Immature natural killer cell (primary cell): ENCODE results near the gene SLC46A2. TPM values are rescaled to one million over a fixed set of nuclear protein-coding genes. Genes with fewer than 3 reads are reported as not detected.

Experiments used
- DNase-seq, 3 donors: peaks; one replicate each; pipeline ENCODE4 v3.0.0; 2022; ENCODE audit warnings: mixed read lengths in 1 of 3
- H3K27ac Mint-ChIP-seq, 6 donors: one replicate each; pipeline ENCODE4 v1.8.0; 2020; ENCODE audit warnings: mixed read lengths in 6 of 6, mild to moderate bottlenecking in 5 of 6, inconsistent platforms in 4 of 6, moderate library complexity in 3 of 6
- H3K27me3 Mint-ChIP-seq, 3 donors: one replicate each; pipeline ENCODE4 v1.8.0; 2020 to 2021; ENCODE audit warnings: low read depth in 3 of 3, mild to moderate bottlenecking in 3 of 3, mixed read lengths in 3 of 3, moderate library complexity in 3 of 3, inconsistent platforms in 1 of 3
- H3K36me3 Mint-ChIP-seq, 3 donors: one replicate each; pipeline ENCODE4 v1.8.0; 2020; ENCODE audit warnings: mixed read lengths in 3 of 3, inconsistent platforms in 2 of 3, mild to moderate bottlenecking in 2 of 3
- H3K4me1 Mint-ChIP-seq, 2 donors: one replicate each; pipeline ENCODE4 v1.8.0; 2020; ENCODE audit warnings: inconsistent platforms in 2 of 2, mild to moderate bottlenecking in 2 of 2, mixed read lengths in 2 of 2, moderate library complexity in 1 of 2
- H3K4me3 Mint-ChIP-seq, 5 donors: one replicate each; pipeline ENCODE4 v1.8.0; 2020; ENCODE audit warnings: mild to moderate bottlenecking in 5 of 5, mixed read lengths in 5 of 5, inconsistent platforms in 3 of 5, moderate library complexity in 3 of 5
- H3K9me3 Mint-ChIP-seq, 6 donors: one replicate each; pipeline ENCODE4 v1.8.0; 2020; ENCODE audit warnings: mild to moderate bottlenecking in 6 of 6, mixed read lengths in 6 of 6, inconsistent platforms in 4 of 6, moderate library complexity in 3 of 6
- polyA plus RNA-seq, 3 donors: library from polyadenylated mRNA; unstranded; fragments of 300-500 nt; fragmentation: Illumina TruSeq; gene quantifications; one replicate each; pipeline ENCODE4 v1.2.3, GENCODE V29; 2021

SLC46A2 gene
- polyA plus RNA-seq, 3 donors from 2014 or later: 0.13 to 0.96 (median 0.16) TPM

- DNase-seq: no peak
- Mint-ChIP-seq H3K4me1 (peaks cover 17 to 18% of the 10 kb centered on the region in 2 donors), H3K36me3 (peaks cover 3 to 9% (median 4%) of the 10 kb centered on the region in 3 donors), H3K27me3 (peaks cover 0 to 3% (median 3%) of the 10 kb centered on the region in 3 donors), H3K4me3 (no peak overlapping the region), H3K9me3 (no peaks in the 10 kb centered on the region), H3K27ac (no peak overlapping the region)
These were observed 43.9 kb downstream of the SLC46A2 start for GRCh38 chr9:112846528-112847488.

- H3K4me1 Mint-ChIP-seq: peaks cover 17 to 18% of the 10 kb centered on the region in 2 donors
- peaks cover 3 to 6% (median 5%) of the 10 kb centered on the region in 3 donors for H3K36me3 Mint-ChIP-seq
- H3K27ac Mint-ChIP-seq: peak overlapping the region in 1 of 6 donors; percentile 19
- no peaks in the 10 kb centered on the region for H3K9me3 Mint-ChIP-seq
- peaks cover 0 to 3% (median 3%) of the 10 kb centered on the region in 3 donors for H3K27me3 Mint-ChIP-seq
- H3K4me3 Mint-ChIP-seq: peak overlapping the region in 3 of 5 donors; percentile 2 to 50 (median 41)
- DNase-seq: peak; percentile 56 to 64 (median 59)
These were observed 45.7 kb downstream of the SLC46A2 start for GRCh38 chr9:112844771-112845542.

GRCh38 chr9:112842555-112842954, 48.1 kb downstream of the SLC46A2 start:
- peaks cover 0 to 3% (median 3%) of the 10 kb centered on the region in 3 donors for H3K27me3 Mint-ChIP-seq
- no peak overlapping the region for H3K4me3 Mint-ChIP-seq

GRCh38 chr9:112841261-112841660, 49.4 kb downstream of the SLC46A2 start:
- Mint-ChIP-seq H3K36me3 (peaks cover 24 to 32% (median 25%) of the 10 kb centered on the region in 3 donors), H3K4me1 (peaks cover 8 to 18% of the 10 kb centered on the region in 2 donors), H3K9me3 (no peaks in the 10 kb centered on the region), H3K4me3 (no peak overlapping the region), H3K27me3 (peaks cover 0 to 3% (median 3%) of the 10 kb centered on the region in 3 donors), H3K27ac (no peak overlapping the region)
- no peak for DNase-seq

More at GRCh38 chr9:112842555-112842954, 48.1 kb downstream of the SLC46A2 start:
- peaks cover 10 to 18% of the 10 kb centered on the region in 2 donors for H3K4me1 Mint-ChIP-seq
- H3K9me3 Mint-ChIP-seq: no peaks in the 10 kb centered on the region
- H3K27ac Mint-ChIP-seq: no peak overlapping the region
- H3K36me3 Mint-ChIP-seq: peaks cover 18 to 24% (median 21%) of the 10 kb centered on the region in 3 donors
- no peak for DNase-seq

GRCh38 chr9:112839331-112839730, 51.3 kb downstream of the SLC46A2 start:
- H3K4me3 Mint-ChIP-seq: no peak overlapping the region
- peaks cover 2 to 5% of the 10 kb centered on the region in 2 donors for H3K4me1 Mint-ChIP-seq
- H3K27me3 Mint-ChIP-seq: peaks cover 0 to 3% (median under 1%) of the 10 kb centered on the region in 3 donors
- no peak for DNase-seq
- no peaks in the 10 kb centered on the region for H3K9me3 Mint-ChIP-seq
- H3K27ac Mint-ChIP-seq: no peak overlapping the region
- peaks cover 24 to 36% (median 28%) of the 10 kb centered on the region in 3 donors for H3K36me3 Mint-ChIP-seq

- no peaks in the 10 kb centered on the region for H3K4me1 Mint-ChIP-seq
- peaks cover 0 to 3% (median 0%) of the 10 kb centered on the region in 3 donors for H3K27me3 Mint-ChIP-seq
- no peak for DNase-seq
- H3K9me3 Mint-ChIP-seq: no peaks in the 10 kb centered on the region
- no peak overlapping the region for H3K27ac Mint-ChIP-seq
- peaks cover 24 to 36% (median 30%) of the 10 kb centered on the region in 3 donors for H3K36me3 Mint-ChIP-seq
- H3K4me3 Mint-ChIP-seq: no peak overlapping the region
These were observed 52.3 kb downstream of the SLC46A2 start for GRCh38 chr9:112838342-112838741.

- peaks cover 0 to under 1% (median 0%) of the 10 kb centered on the region in 3 donors for H3K27me3 Mint-ChIP-seq
- no peak overlapping the region for H3K4me3 Mint-ChIP-seq
- H3K36me3 Mint-ChIP-seq: peaks cover 24 to 42% (median 34%) of the 10 kb centered on the region in 3 donors
- H3K27ac Mint-ChIP-seq: no peak overlapping the region
- no peaks in the 10 kb centered on the region for H3K4me1 Mint-ChIP-seq
- H3K9me3 Mint-ChIP-seq: no peaks in the 10 kb centered on the region
- DNase-seq: no peak
These were observed 54.3 kb downstream of the SLC46A2 start for GRCh38 chr9:112836394-112836793.

GRCh38 chr9:112833081-112833480, 57.6 kb downstream of the SLC46A2 start:
- H3K36me3 Mint-ChIP-seq: peaks cover 5 to 31% (median 23%) of the 10 kb centered on the region in 3 donors
- no peak for DNase-seq
- H3K4me1 Mint-ChIP-seq: peaks cover 0 to 3% of the 10 kb centered on the region in 2 donors
- H3K27me3 Mint-ChIP-seq: peaks cover 0 to 1% (median 0%) of the 10 kb centered on the region in 3 donors
- H3K27ac Mint-ChIP-seq: no peak overlapping the region
- H3K4me3 Mint-ChIP-seq: no peak overlapping the region
- H3K9me3 Mint-ChIP-seq: no peaks in the 10 kb centered on the region

- Mint-ChIP-seq H3K4me3 (no peak overlapping the region), H3K27ac (no peak overlapping the region), H3K27me3 (peaks cover 0 to 1% (median 0%) of the 10 kb centered on the region in 3 donors), H3K9me3 (no peaks in the 10 kb centered on the region), H3K4me1 (peaks cover 0 to 3% of the 10 kb centered on the region in 2 donors), H3K36me3 (peaks cover 3 to 29% (median 20%) of the 10 kb centered on the region in 3 donors)
- no peak for DNase-seq
These were observed 58.7 kb downstream of the SLC46A2 start for GRCh38 chr9:112831969-112832368.

- peaks cover 0 to 1% (median 0%) of the 10 kb centered on the region in 3 donors for H3K27me3 Mint-ChIP-seq
- no peak for DNase-seq
These were observed 59.3 kb downstream of the SLC46A2 start for GRCh38 chr9:112831281-112831851.

More at GRCh38 chr9:112831281-112831851, 59.3 kb downstream of the SLC46A2 start:
- Mint-ChIP-seq H3K4me1 (peaks cover 0 to 3% of the 10 kb centered on the region in 2 donors), H3K9me3 (no peaks in the 10 kb centered on the region), H3K36me3 (peaks cover 0 to 23% (median 14%) of the 10 kb centered on the region in 3 donors), H3K4me3 (no peak overlapping the region), H3K27ac (no peak overlapping the region)
